OCI-M2 (cell line): ENCODE measurements around the gene NCKIPSD.

Source experiments
- DNase-seq: peaks from one replicate; lab custom pipeline; 2025; ENCODE audit not compliant: unreplicated experiment; lab: John Stamatoyannopoulos, UW

Gene NCKIPSD

DNA sequence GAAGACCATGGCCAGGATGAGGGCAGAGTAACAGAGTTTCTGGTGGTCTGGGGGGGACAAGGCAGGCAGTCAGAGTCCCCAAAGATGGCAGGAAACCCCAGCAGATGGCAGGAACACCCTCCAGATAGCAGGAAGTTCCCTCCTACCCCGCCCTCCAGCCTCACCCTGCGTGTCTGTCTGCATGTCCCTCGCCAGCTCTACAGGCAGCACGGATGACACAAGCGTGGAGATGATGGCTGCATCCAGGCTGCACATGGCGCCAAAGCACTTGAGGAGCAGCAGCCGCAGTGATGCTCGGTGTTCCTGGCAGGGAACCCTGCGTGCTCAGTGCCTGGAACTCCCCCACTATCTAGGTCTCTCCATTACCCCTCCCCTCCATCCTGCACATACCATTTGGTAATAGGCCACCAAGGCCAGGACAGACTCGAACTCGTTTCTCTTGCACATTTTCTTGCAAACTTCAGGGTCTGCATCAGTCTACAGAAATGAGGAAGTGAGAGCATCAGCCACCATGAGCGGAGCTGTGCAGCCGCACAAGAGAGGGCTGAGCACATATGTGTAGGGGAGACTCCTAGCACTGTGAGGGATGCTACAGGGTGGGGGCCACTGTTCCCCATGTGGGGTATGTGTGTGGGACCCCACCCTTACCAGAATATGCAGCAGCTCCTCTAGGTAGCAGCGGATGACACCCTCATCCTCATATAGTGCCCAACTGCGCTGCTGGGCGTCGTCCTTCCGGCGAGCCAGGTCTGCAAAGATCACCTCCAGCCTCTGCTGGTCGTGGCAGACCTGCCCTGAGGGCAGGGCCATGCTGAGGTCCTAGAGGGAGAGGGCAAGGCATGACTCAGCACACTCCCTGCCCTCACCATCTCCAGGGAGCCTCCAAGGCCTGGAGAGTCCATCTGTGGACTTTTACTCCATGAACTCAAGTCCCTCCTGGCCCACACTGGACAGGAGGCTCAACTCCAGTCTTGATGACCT, 6.0 kb downstream of the NCKIPSD start:
- DNase-seq: no peak

GRCh38 chr3:48678566-48679380, 6.9 kb downstream of the NCKIPSD start:
- no peak for DNase-seq

GRCh38 chr3:48678056-48678455, 7.7 kb downstream of the NCKIPSD start:
- DNase-seq: no peak

DNA sequence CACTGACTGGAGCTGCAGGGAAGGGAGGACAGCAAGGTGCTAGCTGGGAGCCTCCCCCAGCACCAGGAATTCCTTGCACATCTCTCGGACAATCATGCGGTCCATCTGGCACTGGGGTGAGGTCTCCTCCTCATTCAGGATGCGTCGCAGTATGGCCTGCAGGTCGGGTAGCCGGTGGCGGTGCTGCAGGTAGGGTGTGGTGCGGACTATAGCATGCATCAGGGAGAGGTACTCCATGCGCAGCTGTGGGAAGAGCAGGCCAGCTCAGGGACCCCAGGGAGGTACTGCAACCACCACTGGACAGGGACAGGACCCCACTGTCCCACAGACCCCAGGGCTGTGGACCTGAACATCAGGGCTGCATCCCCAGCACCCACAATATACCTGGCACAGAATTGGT, 11.2 kb downstream of the NCKIPSD start:
- DNase-seq: no peak

GRCh38 chr3:48672522-48672921, 13.2 kb downstream of the NCKIPSD start:
- DNase-seq: no peak

DNA sequence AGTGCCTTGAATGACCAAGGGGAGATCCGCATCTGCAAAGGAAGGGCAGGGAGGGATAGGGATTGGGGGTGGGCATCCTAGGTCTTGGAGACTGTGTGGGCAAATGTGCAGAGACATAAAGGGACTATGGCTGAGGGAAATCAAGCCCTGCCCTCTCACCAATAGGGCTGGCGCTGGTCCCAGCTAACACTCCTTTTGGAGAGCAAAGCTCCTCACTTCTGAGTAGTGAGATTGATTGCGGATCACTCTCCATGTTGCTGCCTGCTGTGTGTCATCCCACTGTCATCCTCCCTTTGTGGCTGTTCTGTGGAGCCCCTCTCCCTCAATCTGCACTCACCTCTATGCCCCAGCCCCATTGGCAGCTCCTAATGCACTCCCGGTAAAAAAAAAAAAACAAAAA, 20.8 kb downstream of the NCKIPSD start:
- DNase-seq: no peak

- no peak for DNase-seq
These were observed 21.4 kb downstream of the NCKIPSD start for GRCh38 chr3:48664313-48664644.

GRCh38 chr3:48663489-48664312, 22.0 kb downstream of the NCKIPSD start:
- DNase-seq: peak; percentile 83

- DNase-seq: no peak
These were observed 22.8 kb downstream of the NCKIPSD start, which contains the start of gene CELSR3 for GRCh38 chr3:48662753-48663488. Gene CELSR3 (minus strand): TSS chr3:48662886. CDS start chr3:48662634, 252 bp downstream.

DNA sequence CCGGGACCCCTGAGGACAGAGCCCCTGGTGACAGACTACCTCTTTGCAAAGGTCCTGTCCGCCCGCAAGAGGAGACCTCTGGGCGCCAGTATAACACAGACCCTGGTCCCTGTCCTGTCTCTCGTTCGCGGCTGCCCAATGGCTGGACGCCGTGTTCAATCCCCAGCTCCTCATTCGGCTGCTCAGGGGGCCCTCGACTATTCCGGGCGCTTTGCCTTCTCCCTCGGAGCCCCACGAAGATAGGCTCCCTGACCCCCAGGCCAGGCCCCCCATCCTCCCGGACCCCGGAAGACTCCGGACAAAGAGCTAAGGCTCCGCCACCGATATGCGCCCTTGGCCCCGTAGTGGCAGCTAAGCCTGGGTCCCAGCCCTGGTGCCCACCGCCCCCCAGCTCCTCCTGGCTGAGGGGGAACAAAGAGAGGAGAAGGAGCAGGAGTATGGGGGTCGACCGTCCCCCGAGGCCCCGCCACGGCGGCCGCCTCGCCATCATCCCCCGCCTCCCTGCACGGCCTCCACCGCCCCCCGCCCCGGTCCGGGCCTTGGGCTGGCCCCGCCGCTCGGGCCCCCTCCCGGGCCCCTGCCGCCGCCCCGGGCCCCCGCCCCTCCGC, 23.5 kb downstream of the NCKIPSD start:
- DNase-seq: no peak

- DNase-seq: peak; percentile 4
These were observed 24.1 kb downstream of the NCKIPSD start for GRCh38 chr3:48661501-48662144.

DNA sequence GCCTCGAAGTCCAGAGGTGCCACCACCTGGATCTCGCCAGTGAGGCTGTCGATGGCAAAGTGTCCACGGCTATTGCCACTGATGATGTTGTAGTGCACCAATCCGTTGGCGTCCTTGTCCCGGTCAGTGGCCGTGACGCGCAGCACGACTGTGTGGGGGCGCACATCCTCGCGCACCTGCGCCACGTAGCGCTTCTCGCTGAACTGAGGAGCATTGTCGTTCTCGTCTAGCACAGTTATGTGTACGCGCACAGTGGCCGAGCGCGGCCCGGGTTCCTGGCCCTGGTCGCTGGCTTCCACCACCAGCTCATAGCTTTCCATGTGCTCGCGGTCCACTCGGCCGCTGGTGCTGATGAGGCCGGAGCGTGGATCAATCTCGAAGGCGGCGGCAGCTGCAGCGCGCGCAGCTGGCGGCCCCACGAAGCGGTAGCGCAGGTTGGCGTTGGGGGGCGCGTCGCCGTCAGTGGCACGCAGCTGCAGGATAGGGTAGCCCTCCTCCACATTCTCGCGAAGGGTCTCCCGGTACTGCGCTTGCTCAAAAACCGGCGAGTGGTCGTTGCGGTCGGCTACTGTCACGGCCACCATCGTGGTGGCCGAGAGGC, 24.8 kb downstream of the NCKIPSD start:
- DNase-seq: no peak

GRCh38 chr3:48656841-48657281, 28.9 kb downstream of the NCKIPSD start:
- no peak for DNase-seq

DNA sequence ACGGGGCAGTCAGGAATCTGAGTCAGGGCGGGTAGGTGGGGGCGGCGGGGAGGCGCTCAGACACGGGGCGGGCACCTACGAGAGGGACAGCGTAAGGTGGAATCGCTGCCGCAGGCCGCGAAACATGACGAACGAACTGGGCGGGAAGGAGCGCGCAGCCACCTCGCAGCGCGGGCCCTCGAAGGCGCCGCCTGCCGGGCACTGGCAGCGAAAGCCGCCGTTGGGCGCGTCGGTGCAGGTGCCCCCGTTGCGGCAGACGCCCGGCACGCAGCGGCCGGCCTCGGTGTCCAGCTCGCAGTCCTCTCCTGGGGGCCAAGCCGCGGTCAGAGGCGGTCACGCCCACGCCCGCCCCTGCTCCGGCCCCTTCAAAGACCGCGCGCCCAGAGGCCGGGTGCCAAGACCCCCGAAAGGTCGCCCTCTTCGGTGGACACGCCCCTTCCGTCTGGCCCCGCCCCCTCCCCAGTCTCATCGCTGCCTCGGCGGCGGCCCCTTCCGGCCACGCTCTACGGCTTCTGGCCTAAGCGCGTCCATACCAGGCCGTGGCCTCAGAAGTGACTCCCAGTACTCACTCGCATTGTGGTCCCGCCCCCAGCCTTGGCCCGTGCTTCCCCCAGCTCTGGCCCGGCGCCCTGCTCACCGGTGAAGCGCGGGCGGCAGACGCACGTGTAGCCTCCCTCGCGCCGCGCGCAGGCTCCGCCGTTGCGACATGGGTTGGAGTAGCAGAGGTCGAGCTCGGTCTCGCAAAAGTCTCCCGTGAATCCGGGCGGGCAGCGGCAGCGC, 29.5 kb downstream of the NCKIPSD start:
- no peak for DNase-seq

DNA sequence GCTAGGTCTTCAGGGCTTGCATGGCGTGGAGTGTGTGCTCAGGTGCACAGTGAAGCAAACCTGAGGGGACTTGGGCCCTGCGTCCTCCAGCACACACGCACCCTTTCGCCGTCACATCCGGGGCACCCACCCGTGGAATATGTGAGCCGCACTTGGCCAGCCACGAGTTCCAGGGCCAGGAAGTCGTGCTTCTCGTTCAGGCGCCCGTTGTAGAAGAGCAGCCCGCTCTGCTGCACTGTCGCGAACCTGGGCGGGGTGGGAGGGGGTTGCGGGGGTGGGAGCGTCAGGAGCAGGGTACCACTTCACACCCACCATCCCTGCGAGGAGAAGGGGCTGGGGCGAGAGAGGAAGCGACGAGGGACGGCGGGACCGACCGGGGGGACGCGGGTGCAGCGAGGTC, 30.1 kb downstream of the NCKIPSD start:
- no peak for DNase-seq

GRCh38 chr3:48655063-48655462, 30.7 kb downstream of the NCKIPSD start:
- no peak for DNase-seq

DNA sequence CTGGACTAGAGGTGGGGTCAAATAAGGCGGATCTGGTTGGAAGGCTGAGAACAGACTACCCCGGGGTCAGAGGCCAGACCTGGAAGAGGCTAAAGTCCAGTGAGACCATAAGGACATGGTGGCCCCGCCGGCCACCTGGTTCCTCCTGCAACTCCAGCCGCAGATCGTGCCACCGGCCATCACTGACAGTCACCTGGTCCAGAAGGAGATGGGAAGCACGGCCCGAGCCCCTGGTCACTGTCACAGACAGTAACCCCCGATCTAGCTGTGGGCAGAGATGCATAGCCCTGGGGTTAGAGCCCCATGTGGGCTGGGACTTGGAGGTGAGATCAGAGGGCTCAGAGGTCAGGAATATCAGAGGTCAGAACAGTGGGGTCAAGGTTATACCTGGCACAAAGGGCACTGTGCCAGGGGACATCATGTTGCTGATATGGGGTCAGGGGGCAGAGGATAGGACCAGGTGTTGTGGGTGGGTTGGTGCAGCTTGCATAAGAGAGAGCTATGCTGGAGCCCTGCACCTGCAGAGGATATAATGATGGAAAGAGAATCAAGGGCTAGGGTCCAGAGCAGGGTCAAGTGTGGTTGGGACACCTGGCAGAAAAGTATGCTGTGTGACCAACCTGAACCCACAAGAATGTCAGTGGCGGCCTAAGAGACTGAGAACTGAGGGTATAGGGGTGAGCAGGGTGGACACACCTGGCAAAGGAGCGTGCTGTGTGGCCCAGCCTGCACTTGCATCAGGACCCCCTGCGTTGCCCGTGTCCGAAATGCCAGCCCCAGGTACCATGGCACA, 32.6 kb downstream of the NCKIPSD start:
- no peak for DNase-seq
